ENCODE measurements around the gene ASZ1. TPM values are rescaled to one million over a fixed set of nuclear protein-coding genes. Genes with fewer than 3 reads are reported as not detected.

The ASZ1 gene
- total and polyA plus RNA-seq, 7 donors: not detected

DNA sequence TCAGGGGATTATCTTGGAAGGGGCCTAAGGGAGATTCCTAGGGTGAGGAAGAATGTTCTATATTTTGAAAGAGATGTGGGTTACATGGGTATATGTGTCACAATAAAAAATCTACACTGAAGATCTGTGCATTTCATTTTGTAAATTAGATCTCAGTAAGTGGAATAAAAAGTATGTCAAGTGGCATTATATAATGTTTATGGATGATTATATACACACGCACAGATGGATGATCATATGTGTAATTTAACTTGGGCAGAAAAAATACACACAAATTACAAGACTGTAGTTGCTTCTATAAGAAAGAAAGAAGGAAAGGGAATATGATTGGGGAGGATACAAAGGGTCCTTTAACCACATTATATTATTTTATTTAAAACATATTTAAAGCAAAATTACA lies 18.5 kb downstream of the ASZ1 start:
- H3K36me3 ChIP-seq (ENCODE audit: insufficient read depth in 1 of 2, low read depth in 1 of 2): no peaks in the 10 kb centered on the region
- no peak overlapping the region for H3K4me3 ChIP-seq
- H3K27ac ChIP-seq: no peak overlapping the region
- TF ChIP-seq, protein P1, sequence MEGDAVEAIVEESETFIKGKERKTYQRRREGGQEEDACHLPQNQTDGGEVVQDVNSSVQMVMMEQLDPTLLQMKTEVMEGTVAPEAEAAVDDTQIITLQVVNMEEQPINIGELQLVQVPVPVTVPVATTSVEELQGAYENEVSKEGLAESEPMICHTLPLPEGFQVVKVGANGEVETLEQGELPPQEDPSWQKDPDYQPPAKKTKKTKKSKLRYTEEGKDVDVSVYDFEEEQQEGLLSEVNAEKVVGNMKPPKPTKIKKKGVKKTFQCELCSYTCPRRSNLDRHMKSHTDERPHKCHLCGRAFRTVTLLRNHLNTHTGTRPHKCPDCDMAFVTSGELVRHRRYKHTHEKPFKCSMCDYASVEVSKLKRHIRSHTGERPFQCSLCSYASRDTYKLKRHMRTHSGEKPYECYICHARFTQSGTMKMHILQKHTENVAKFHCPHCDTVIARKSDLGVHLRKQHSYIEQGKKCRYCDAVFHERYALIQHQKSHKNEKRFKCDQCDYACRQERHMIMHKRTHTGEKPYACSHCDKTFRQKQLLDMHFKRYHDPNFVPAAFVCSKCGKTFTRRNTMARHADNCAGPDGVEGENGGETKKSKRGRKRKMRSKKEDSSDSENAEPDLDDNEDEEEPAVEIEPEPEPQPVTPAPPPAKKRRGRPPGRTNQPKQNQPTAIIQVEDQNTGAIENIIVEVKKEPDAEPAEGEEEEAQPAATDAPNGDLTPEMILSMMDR (IDR thresholded peaks at IDR 0.05): no peak
- DNase-seq: no peak
- H3K4me1 ChIP-seq: no peaks in the 10 kb centered on the region
- no peaks in the 10 kb centered on the region for H3K27me3 ChIP-seq (ENCODE audit: insufficient read depth in 3 of 3, low read length in 2 of 3)
- intact Hi-C loops (cut with DNase I): no loop called here
- no peak for ATAC-seq
- H3K9me3 ChIP-seq: no peaks in the 10 kb centered on the region
- WGBS, 3 donors: 81 to 84% (median 83%) methylated on average over 1 of the region's 1 CpG

DNA sequence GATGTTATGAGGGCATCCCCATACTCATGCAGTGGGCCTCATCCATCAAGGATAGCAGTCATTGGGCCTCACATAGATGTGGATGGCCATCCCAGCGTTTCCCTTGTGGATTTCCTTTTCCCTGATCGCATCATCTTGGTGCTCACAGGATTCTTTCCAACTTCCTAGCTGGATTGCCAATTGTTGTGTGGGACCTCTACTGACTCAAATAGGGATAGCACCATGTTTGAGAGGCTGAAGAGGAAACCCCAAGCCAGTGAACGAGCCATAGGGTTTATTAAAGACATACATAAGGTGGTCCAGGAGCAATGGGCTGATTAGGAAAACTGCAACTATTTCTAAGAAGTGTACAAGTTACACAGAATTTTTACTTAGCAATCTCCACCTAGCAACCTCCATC lies 21.8 kb downstream of the ASZ1 start:
- Histone ChIP-seq H3K4me3 (no peak overlapping the region), H3K27ac (no peak overlapping the region), H3K9me3 (no peaks in the 10 kb centered on the region), H3K36me3 (ENCODE audit: insufficient read depth in 1 of 2, low read depth in 1 of 2) (no peaks in the 10 kb centered on the region), H3K4me1 (no peaks in the 10 kb centered on the region), H3K27me3 (ENCODE audit: insufficient read depth in 3 of 3, low read length in 2 of 3) (no peaks in the 10 kb centered on the region)
- intact Hi-C loops (cut with DNase I): no loop called here
- DNase-seq (no peak), ATAC-seq (no peak)
- WGBS, 3 donors: 67 to 76% (median 71%) methylated on average over 3 of the region's 3 CpGs
- TF ChIP-seq, protein P1 (IDR thresholded peaks at IDR 0.05): no peak

DNA sequence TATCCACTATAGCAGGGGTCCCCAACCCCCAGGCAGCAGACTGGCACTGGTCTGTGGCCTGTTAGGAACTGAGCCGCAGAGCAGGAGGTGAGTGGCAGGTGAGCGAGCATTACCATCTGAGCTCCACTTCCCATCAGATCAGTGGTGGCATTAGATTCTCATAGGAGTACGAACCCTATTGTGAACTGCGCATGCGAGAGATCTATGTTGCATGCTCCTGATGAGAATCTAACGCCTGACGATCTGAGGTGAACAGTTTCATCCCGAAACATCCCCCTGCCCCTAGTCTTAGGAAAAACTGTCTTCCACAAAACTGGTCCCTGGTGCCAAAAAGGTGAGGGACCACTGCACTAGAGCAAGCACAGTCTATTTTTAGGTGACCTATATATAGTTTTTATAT lies 23.6 kb downstream of the ASZ1 start:
- WGBS, 3 donors: 95 to 99% (median 97%) methylated on average over 8 of the region's 8 CpGs
- TF ChIP-seq, protein P1 (IDR thresholded peaks at IDR 0.05): no peak
- DNase-seq (no peak), ATAC-seq (no peak)
- no peaks in the 10 kb centered on the region for H3K36me3 ChIP-seq (ENCODE audit: insufficient read depth in 1 of 2, low read depth in 1 of 2)
- H3K27ac ChIP-seq: no peak overlapping the region
- no peak overlapping the region for H3K4me3 ChIP-seq
- H3K27me3 ChIP-seq (ENCODE audit: insufficient read depth in 3 of 3, low read length in 2 of 3): no peaks in the 10 kb centered on the region
- intact Hi-C loops (cut with DNase I): no loop called here
- H3K4me1 ChIP-seq: no peaks in the 10 kb centered on the region
- no peaks in the 10 kb centered on the region for H3K9me3 ChIP-seq

DNA sequence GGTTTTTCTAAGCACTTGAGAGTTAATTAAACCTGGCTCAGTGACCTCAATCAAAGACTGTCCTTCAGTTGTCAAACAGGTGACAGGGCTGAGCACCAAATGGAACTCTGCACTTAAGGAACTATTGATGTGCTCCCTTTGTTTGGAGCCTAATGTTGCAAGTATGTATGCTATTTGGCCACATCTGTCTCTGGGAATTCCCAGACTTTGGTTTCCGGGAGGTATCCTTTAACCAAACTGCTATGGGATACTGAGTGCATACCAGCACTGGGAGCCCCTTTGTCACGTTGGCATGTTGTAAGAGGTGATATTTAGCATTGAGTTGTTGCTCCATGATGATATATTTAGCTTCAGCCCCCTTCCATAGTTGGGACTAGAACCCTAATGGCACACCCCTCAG lies 25.2 kb downstream of the ASZ1 start:
- intact Hi-C loops (cut with DNase I): no loop called here
- Histone ChIP-seq H3K27me3 (ENCODE audit: insufficient read depth in 3 of 3, low read length in 2 of 3) (no peaks in the 10 kb centered on the region), H3K36me3 (ENCODE audit: insufficient read depth in 1 of 2, low read depth in 1 of 2) (no peaks in the 10 kb centered on the region), H3K27ac (no peak overlapping the region), H3K4me3 (no peak overlapping the region), H3K4me1 (no peaks in the 10 kb centered on the region), H3K9me3 (no peaks in the 10 kb centered on the region)
- ATAC-seq (no peak), DNase-seq (no peak)
- TF ChIP-seq, protein P1 (IDR thresholded peaks at IDR 0.05): no peak
- 31 to 43% (median 39%) methylated on average over 2 of the region's 2 CpGs for WGBS, 3 donors

DNA sequence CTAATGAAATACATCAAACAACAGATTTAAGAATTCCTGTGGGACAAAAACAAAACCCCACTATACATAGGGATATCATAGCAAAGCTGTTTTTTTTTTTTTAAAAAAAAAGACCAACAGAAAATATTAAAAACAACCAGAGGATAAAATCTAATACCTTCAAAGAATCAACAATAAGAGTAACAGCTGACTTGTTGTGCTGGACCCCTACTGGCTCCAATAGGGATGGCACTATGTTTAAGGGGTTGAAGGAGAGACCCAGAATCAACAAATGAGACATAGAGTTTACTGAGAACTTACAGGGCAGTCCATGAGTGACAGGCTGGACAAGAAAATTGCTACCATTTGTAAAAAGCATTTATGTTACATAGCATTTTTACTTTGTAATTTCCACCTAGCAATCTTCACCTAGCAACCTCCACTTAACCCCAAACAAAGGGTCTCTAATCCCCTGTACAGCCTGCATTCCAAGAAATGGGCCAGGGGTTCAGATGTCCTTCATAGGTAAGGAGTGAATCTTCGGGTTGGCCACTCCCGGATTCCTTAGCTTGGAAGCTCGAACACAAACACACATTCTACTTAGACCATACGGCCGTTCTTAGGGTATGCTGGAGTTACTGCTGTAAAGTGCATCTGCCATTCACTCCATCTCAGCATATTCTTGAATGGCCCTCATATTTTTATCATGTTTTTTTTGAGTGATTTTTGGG lies 25.8 kb downstream of the ASZ1 start:
- DNase-seq: no peak
- no peak for ATAC-seq
- Histone ChIP-seq H3K27me3 (ENCODE audit: insufficient read depth in 3 of 3, low read length in 2 of 3) (no peaks in the 10 kb centered on the region), H3K36me3 (ENCODE audit: insufficient read depth in 1 of 2, low read depth in 1 of 2) (no peaks in the 10 kb centered on the region), H3K9me3 (no peaks in the 10 kb centered on the region), H3K4me1 (no peaks in the 10 kb centered on the region), H3K4me3 (no peak overlapping the region), H3K27ac (no peak overlapping the region)
- intact Hi-C loops (cut with DNase I): no loop called here
- TF ChIP-seq, protein P1 (IDR thresholded peaks at IDR 0.05): no peak
- WGBS, 3 donors: 82 to 86% (median 85%) methylated on average over 5 of the region's 5 CpGs
